Stimulated activated naive CD4-positive, alpha-beta T cell treated with Interleukin-2 at 50 U/mL for 16 hours (primary cell): ENCODE measurements around the gene MRNIP.
"Not testable (repeated sequence)": the region's sequence is repeated elsewhere in the genome, so short reads cannot be mapped to it uniquely, and the experiment has no call there.

ENCODE experiments used
- DNase-seq: peaks from one replicate; lab custom pipeline; 2025; lab: John Stamatoyannopoulos, UW

The MRNIP gene

GRCh38 chr5:179792612-179793467 lies 65.8 kb downstream of the MRNIP start:
- DNase-seq: no peak

DNA sequence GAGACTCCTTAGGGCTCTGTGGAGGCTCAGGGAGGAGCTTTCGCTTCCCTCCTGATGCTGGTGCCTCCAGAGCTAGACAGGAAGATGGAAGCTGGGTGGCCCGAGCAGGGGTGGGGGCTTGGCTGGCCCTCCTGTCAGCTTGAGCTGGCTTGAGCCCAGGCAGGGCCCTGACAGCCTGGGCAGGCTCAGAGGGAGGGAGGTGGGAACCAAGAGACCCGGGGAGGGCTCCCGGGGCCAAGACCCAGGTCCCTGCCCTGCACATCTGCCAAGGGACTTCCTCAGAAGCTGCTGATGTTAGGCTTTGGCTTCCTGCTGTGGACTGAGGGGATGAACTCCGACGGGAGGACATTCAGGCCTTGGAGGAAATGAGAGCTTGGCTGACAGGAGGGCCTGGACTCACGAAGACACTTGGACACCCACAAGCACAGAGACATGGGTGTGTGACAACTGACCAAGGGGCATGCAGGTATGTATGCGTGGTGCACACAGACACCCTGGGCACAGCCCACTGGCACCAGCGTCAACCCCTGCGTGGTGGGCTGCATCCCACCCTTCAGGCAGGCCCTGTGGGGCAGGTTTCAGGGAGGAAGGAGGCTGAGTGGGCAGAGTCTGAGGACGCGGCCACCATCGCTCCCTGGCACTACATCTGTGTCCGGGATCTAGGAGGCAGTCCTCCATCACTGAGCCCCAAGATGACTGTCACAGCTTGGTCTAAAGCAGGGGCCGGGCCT lies 66.6 kb downstream of the MRNIP start:
- DNase-seq: no peak

DNA sequence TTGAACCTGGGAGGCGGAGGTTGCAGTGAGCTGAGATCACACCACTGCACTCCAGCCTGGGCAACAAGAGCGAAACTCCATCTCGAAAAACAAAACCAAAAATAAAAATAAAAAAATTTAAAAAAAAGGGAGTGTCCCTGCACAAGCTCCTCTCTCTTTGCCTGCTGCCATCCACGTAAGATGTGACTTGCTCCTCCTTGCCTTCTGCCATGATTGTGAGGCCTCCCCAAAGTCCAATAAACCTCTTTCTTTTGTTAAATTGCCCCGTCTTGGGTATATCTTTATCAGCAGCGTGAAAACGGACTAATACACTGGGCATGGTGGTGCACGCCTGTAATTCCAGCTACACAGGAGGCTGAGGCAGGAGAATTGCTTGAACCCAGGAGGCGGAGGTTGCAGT lies 69.3 kb downstream of the MRNIP start:
- DNase-seq: not testable (repeated sequence)

DNA sequence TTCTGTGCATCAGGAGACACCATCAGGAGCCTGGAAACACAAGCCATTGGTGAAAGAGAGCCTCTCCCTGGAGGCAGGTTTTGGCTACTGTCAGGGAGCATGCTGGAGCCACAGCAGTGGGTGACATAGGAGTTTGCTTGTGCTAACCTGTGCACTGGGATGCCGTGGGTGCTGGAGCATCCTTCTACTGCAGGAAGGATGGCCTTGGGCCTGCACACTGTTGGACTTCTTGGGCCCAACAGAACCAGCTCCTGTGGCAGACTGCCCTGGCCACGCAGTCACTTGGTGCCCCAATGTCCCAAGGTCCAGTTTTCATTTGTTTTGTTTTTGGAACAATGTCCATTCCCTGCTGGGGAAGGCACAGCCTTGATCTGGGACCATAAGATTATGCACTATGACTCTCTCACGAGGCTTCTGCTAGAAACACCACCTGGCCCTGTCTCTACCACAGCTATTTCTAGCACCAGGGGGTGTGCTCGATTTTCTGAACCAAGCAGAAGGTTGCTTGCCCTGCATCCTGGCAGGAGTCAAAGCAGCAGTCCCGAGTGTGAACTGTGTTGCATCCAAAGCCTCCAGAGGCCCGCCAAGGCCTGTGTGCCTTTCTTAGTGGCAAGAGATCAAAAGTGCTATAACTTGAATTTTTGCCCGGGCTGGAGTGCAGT lies 70.3 kb downstream of the MRNIP start:
- DNase-seq: no peak
